ENCODE data around the gene CST5. TPM values are rescaled to one million over a fixed set of nuclear protein-coding genes. Genes with fewer than 3 reads are reported as not detected.
"Not testable (repeated sequence)": the region's sequence is repeated elsewhere in the genome, so short reads cannot be mapped to it uniquely, and the experiment has no call there.

The CST5 gene
- total RNA-seq, 4 donors from 2014 or later, result not detected

GRCh38 chr20:23868321-23868720, 11.2 kb downstream of the CST5 start:
- ATAC-seq (ENCODE audit: low FRiP score) (no peak), DNase-seq (ENCODE audit: low spot score) (no peak)
- no peak for TF ChIP-seq CTCF (IDR thresholded peaks at IDR 0.05)

- DNase-seq (ENCODE audit: low spot score) (no peak), ATAC-seq (ENCODE audit: low FRiP score) (no peak)
- no peak for TF ChIP-seq CTCF (IDR thresholded peaks at IDR 0.05)
Observed at GRCh38 chr20:23867152-23867776, 12.3 kb downstream of the CST5 start.

- ATAC-seq (ENCODE audit: low FRiP score); DNase-seq (ENCODE audit: low spot score): not testable (repeated sequence)
Observed at GRCh38 chr20:23860771-23861170, 18.8 kb downstream of the CST5 start.

- ATAC-seq (ENCODE audit: low FRiP score) (no peak), DNase-seq (ENCODE audit: low spot score) (no peak)
- no peak for TF ChIP-seq CTCF (IDR thresholded peaks at IDR 0.05)
Observed at GRCh38 chr20:23857962-23858595, 21.5 kb downstream of the CST5 start.

- DNase-seq (ENCODE audit: low spot score) (no peak), ATAC-seq (ENCODE audit: low FRiP score) (no peak)
- TF ChIP-seq CTCF (IDR thresholded peaks at IDR 0.05), result no peak
Observed at GRCh38 chr20:23856736-23857135, 22.8 kb downstream of the CST5 start.

- TF ChIP-seq CTCF (IDR thresholded peaks at IDR 0.05), result no peak
- ATAC-seq (ENCODE audit: low FRiP score) (no peak), DNase-seq (ENCODE audit: low spot score) (no peak)
Observed at GRCh38 chr20:23856226-23856625, 23.3 kb downstream of the CST5 start.

- no peak for TF ChIP-seq CTCF (IDR thresholded peaks at IDR 0.05)
- ATAC-seq (ENCODE audit: low FRiP score), result no peak
Observed at GRCh38 chr20:23841693-23842092, 37.9 kb downstream of the CST5 start.

More at GRCh38 chr20:23841693-23842092, 37.9 kb downstream of the CST5 start:
- no peak for DNase-seq (ENCODE audit: low spot score)
